Stimulated activated CD8-positive, alpha-beta memory T cell treated with anti-CD3 and anti-CD28 coated beads, Interleukin-15, amount 100 ng/mL, for 48 hours (primary cell): Measurements from ENCODE around the gene ATP8B4.

Experiments used
- DNase-seq, 2 donors: peaks; one replicate each; pipeline ENCODE4 v3.0.0-alpha.2; 2020; ENCODE audit warnings: low read depth in 2 of 2

Gene ATP8B4

GRCh38 chr15:49857496-49858475 is 261.2 kb downstream of the ATP8B4 start:
- DNase-seq = no peak

GRCh38 chr15:49855917-49856637 is 263.0 kb downstream of the ATP8B4 start:
- DNase-seq = no peak

DNA sequence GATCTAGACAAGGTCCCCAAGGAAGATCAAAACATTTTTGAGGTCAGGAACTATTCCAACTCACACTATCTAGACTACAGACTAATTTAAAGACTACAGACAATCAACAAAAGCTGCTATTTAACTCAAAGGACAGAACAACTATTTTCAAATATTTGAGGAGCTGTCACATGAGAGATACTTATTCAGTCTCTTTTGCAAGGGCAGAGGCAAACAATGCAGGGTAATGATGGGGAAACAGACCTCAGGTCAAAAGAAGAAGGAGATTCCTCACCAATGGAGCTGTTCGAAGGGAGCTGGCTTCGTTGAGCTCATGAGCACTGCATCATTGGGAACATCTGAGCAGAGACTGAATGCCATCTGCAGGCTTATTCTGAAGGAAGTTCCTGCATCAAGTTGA is 266.3 kb downstream of the ATP8B4 start:
- no peak for DNase-seq

GRCh38 chr15:49848807-49849206 is 270.2 kb downstream of the ATP8B4 start:
- DNase-seq = no peak

DNA sequence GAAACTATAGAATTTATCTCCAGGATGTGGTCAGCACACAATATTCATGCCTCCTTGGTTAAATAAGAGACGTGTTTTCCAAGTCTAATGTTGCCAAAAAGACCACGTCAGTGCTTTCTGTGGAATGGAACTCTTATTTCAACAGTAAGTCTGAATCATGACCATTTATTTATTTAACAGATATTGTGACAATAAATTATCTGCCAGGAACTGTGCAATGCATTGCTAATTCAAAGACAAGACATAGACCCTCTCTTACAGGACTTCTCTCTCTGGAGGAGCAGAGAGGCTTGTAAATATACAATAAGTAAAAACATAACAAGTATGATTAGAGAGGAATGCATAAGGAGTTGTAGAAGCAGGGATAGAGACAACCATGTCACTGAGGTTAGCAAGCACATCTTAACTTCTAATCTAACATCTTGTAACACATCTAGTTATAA is 270.7 kb downstream of the ATP8B4 start:
- no peak for DNase-seq

DNA sequence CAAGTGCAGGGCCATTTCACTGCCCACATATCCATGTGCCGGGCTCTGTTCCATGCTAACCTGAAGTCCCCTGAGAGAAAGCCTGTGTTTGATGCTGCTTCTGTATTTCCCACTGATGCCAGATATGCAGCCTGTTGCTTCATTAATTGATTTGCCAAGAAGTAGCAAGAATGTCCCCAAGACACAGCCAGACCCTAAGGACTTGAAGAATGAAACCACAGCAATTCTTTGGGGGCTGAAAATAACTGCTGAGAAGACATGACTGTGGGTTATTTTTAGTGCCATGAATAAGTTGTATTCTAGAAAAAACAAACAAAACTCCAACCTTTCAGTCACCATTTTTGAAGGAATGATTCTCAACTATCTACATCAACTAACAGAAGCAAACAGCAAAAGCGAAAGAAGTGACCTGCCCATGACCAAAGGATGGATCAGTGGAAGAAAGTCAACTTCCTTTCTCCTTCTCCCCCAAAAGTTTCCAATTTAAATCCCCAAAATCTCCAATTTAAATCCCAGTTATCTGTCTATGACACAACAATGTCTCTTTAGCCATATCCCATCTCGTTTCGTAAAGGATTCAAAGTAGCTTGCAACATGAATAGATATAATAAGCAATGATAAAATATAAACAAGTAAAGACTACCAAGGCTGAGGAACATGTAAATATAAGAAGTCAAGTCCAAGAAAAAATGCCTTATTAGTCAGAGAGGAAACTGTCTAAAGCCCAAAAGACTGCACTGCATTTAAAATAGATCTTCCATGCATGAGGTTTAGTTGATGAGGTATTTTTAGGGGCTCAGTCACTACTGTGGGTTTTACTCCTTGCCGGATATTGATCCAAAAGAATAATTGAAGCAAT is 271.4 kb downstream of the ATP8B4 start:
- no peak for DNase-seq

DNA sequence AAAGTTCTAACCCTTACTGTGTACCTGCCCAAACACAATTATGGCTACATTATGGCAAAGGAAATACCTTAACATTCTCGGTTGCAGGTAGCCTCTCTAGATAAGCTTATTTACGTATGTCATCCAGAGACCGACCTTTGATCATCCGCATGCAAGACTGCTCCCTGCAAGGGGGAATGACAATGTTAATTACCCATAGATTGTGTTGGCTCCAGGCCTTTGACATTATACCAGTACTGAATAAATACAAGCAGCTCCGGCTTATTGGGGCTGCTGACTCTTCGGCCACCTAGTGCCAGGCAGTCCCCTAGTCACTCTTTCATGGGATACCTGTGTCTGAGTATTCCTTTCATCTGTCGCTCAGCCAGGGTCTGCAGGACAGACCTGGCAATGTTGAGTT is 274.6 kb downstream of the ATP8B4 start:
- DNase-seq = no peak

DNA sequence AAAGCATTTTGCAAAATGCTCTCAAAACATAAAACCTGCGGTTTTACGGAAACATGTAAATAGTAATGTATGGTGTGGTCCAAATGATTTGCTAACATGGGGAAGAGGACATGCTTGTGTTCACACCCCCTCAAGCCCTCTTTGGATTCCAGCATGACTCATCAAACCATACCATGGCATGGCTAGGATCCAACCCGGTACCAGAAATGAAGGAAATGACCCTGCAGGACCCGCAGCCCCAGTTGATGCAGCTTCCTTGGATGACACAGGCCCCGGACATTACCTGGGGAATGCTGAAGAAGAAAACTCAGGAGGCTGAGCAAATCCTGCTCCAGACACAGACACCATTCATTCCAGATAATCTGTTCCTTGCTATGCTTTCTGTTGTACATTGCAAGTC is 275.3 kb downstream of the ATP8B4 start:
- no peak for DNase-seq

DNA sequence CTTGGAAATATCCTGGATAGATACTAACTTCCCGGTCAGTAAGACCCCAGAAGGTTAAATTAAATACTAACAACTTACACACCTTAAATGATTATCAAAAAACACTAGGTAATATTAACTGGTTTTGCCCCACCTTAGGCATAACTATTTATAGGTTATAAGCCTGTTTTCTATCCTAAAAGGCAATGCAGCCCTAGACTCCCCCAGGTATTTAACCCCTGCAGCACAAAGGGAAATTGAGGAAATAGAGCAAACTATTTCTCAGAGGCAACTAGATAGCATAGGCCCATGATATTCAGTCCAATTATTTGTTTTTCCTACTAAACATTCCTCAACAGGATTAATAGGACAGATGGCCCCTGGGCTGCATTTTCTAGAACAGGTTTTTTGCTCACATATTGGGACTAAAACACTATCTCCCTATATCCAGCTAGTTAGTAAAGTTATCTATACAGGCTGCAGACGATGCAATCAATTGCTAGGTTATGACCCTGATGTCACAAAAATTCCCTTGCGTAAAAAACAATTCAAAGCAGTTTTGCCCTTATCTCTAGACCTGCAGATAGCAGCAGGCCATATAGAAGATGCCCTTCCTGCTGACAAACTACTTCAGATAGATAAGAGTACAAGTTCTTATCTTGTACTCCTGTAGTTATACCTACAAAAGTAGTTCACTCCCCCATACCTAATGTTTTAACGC is 276.9 kb downstream of the ATP8B4 start:
- no peak for DNase-seq

DNA sequence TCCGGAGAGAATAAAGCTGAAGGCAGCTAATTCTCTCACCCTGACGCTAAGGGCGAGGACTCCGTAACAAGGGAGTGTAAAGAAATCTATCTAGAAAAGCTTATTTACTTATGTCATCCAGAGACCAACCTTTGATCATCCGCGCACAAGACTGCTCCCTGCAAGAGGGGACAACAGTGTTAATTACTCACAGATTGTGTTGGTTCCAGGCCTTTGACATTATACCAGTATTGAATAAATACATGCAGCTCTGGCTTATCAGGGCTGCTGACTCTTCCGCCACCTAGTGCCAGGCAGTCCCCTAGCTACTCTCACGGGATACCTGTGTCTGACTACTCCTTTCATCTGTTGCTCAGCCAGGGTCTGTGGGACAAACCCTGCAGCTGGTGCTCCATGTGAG is 286.5 kb downstream of the ATP8B4 start:
- DNase-seq = no peak

DNA sequence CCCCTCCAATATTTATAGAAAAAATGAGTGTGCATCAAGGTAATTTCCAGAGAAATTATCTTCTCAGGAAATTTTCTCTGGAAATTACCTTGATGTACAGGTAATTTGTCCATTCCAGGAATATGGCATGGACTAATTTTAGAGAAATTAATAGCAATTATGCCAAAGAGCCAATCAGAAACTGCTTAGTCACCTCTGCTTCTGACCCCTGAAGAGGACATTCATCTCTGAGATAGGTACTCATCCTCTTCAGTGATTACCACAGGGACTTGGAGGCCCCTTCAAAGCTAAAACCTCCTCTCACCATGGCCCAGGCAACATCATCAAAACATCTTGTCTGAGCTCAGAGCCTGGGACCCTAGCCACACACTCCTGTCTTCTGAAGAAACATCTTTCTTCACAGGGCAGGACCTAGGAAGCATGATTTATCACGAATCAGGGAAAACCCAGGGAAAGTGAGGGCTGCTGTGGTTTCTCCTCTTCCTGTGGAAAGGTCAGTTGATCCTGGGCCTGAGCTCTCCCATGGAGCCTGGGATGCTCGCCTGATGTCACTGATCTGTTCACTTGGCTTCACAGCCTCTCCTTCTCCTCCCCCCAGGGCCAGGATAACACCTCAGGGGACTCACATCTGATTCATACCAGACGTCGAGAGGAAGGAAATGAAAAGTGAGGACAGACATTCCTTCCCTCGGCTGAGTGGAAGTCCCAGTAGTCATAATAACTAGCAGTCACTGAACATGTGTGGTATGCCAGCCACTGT is 287.6 kb downstream of the ATP8B4 start:
- no peak for DNase-seq

- no peak for DNase-seq
Observed at GRCh38 chr15:49830391-49830790, 288.6 kb downstream of the ATP8B4 start.

DNA sequence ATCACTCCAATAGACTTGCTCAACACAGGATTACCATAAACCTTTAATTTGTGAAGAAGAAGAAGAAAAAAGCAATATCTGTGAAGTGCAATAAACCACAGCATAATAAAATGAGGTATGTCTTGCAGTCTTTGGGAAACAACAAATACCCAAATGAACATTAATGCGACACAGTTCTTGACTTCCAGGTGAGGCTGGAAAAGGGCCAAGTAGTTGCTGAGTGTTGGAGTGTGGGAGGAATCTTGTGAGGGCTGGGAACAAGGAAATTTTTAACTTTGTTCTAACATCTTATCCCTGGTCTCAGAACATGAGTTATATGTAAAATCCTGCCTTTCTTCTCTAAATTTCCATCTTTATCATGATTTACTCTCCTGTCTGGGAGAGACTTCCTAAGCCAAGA is 291.7 kb downstream of the ATP8B4 start:
- DNase-seq = no peak

DNA sequence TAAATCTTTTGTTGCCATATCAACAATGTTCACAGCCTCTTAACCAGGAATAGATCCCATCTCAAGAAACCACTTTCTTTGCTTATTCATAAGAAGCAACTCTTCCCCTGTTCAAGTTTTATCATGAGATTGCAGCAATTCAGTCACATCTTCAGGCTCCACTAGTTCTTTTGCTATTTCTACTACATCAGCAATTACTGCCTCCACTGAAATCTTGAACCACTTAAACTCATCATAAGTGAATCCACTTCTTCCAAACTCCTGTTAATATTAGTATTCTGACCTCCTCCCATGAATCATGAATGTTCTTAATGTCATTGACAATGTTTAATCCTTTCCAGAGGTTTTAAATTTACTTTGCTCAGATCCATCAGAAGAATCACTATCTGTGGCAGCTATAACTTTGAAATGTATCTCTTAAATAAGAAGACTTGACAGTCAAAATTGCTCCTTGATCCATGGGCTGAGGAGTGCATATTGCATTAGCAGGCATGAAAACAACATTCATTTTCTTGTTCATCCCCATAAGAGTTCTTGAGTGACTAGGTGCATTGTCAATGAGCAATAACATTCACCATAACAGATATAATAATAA is 292.3 kb downstream of the ATP8B4 start:
- DNase-seq = no peak

DNA sequence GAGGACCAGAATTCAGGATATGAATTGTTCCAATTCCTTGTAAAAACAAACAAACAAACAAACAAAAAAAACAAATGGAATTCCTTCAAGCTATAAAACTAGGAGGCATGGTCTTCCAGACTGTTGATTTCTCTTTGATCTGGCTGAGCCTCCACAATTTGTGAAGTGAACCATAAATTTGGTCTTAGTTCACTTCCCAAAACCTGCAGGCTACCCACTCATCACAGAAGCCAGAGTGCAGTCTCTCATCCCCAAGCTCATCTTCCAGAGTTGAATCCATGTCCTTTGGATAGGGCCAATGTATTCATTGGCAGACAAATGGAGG is 294.3 kb downstream of the ATP8B4 start:
- no peak for DNase-seq

DNA sequence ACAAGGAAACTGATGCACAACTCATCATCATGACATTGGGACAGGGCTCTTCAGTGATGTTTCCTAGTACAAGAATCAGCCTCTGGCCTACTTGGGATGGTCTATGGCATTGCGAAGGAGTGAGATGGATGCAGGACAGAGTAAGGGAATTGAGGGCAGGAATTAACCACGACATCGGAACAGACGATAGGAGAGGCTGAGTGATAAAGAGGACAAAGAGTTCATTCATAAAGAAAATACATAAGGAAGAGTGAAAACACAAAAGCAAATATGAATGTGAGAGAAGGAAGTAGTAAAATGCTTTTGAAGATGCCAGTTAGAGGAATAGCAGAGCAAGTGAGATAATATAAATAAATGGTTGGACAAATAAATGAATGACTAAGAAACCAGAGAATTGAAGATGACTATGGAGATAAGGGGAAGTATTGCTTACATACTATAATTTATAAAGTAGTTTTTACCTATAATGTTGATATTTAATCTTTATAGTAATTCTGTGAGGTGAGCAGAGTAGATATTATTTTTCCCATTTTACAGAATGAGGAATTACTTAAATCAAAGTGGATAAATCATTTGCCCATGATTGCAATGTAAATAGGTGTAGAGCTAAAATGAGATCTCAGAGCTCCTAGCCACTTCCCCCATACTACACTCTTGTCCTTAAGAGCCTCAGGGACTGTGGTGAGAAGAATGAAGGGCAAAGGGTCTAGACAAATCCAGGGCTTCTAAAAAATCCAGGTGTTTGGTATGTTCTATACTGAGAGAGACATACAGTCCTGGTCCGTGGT is 294.9 kb downstream of the ATP8B4 start:
- DNase-seq = no peak

- DNase-seq = no peak
Observed at GRCh38 chr15:49817100-49817499, 301.9 kb downstream of the ATP8B4 start.

DNA sequence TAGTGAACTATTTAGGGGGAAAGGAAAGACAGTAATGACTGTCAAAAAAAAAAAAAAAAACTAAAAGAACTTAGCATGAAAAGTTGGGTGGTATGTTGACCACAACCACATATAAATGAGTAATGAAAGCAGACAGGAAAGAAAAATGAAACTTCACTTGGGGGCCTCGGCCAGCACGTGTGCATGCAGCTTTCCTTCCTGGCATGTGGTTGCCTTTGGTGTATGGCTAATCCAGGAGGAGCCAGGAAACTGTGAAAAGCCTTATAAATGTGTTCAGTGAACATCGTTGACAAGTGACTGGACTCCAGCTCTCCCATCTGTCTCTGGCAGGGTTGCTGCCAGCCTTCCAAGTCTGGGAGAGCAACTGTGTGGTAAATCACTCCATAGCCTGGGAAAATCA is 303.1 kb downstream of the ATP8B4 start:
- DNase-seq = no peak

DNA sequence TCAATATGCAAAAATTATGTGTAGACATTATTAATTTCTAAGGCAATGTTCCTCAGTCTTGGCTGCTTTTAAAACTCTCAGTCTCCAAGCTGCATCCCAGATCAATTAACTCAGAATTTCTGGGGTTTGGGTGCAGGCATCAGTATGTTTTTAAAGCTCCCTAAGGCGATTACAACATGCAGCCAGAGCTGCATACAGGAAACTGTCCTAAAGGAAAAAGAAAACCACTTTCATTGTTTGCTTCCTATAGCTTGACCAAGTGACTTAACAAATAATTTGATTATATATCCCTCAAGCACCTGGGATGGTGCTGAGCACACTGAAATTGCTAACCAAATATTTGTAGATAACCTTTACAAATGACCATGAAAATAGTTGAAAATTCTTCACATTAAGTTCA is 303.5 kb downstream of the ATP8B4 start:
- DNase-seq = no peak

GRCh38 chr15:49814709-49815108 is 304.3 kb downstream of the ATP8B4 start:
- no peak for DNase-seq
